ENCODE measurements around the gene STARD13.

DNA sequence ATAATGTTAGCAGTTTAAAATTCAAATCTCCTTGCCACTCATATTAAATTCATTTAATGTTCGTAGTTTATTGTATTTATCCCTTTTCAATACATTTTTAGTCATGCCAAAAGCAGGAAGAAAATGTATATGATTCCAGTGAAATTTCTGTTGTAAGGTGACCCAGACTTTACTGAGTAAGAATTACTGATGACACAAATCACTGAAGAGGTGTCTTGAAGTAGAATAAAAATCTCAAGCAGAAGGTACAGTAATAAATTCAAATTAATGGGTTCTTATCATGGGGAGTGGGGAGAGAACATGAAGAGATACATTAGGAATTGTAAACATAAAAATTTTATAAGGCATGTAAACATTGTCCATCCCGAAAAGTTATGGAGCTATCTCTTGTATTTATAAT, 19.9 kb downstream of the STARD13 start:
- TF ChIP-seq, protein P1, sequence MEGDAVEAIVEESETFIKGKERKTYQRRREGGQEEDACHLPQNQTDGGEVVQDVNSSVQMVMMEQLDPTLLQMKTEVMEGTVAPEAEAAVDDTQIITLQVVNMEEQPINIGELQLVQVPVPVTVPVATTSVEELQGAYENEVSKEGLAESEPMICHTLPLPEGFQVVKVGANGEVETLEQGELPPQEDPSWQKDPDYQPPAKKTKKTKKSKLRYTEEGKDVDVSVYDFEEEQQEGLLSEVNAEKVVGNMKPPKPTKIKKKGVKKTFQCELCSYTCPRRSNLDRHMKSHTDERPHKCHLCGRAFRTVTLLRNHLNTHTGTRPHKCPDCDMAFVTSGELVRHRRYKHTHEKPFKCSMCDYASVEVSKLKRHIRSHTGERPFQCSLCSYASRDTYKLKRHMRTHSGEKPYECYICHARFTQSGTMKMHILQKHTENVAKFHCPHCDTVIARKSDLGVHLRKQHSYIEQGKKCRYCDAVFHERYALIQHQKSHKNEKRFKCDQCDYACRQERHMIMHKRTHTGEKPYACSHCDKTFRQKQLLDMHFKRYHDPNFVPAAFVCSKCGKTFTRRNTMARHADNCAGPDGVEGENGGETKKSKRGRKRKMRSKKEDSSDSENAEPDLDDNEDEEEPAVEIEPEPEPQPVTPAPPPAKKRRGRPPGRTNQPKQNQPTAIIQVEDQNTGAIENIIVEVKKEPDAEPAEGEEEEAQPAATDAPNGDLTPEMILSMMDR (IDR thresholded peaks at IDR 0.05; ENCODE audit: low read length), result no peak
- TF ChIP-seq EZH2phosphoT487 (IDR thresholded peaks at IDR 0.05; ENCODE audit: low read length) (no peak), EZH2 (optimal IDR thresholded peaks at IDR 0.05; ENCODE audit: low read depth, low read length) (no peak)

Measured in MM.1S (cell line).